Measurements from ENCODE around the gene GAS2L3. TPM values are rescaled to one million over a fixed set of nuclear protein-coding genes. Genes with fewer than 3 reads are reported as not detected.
"Not testable (repeated sequence)": the region's sequence is repeated elsewhere in the genome, so short reads cannot be mapped to it uniquely, and the experiment has no call there.

GAS2L3 gene
- total RNA-seq, 3 donors from 2014 or later = 2.3 to 7.0 (median 5.9) TPM

GRCh38 chr12:100554608-100555077, 18.8 kb upstream of the GAS2L3 start:
- Histone ChIP-seq H3K4me3 (no peak overlapping the region), H3K4me1 (no peaks in the 10 kb centered on the region), H3K9me3 (no peaks in the 10 kb centered on the region), H3K27me3 (no peaks in the 10 kb centered on the region), H3K36me3 (no peaks in the 10 kb centered on the region), H3K27ac (no peak overlapping the region)
- intact Hi-C loops (cut with DNase I; ENCODE audit: low total_unique reads) = no loop called here
- no peak for DNase-seq (ENCODE audit: low spot score in 2 of 2)
- TF ChIP-seq POLR2AphosphoS5 (IDR thresholded peaks at IDR 0.05) (no peak), POLR2A (IDR thresholded peaks at IDR 0.05) (no peak), CTCF (IDR thresholded peaks at IDR 0.05) (peak; percentile 80 to 91 (median 91))

- TF ChIP-seq POLR2A (IDR thresholded peaks at IDR 0.05) (no peak), POLR2AphosphoS5 (IDR thresholded peaks at IDR 0.05) (no peak), CTCF (IDR thresholded peaks at IDR 0.05) (no peak)
- Histone ChIP-seq H3K27me3 (no peaks in the 10 kb centered on the region), H3K36me3 (no peaks in the 10 kb centered on the region), H3K4me3 (no peak overlapping the region), H3K4me1 (no peaks in the 10 kb centered on the region), H3K27ac (no peak overlapping the region), H3K9me3 (no peaks in the 10 kb centered on the region)
- intact Hi-C loops (cut with DNase I; ENCODE audit: low total_unique reads) = no loop called here
- DNase-seq (ENCODE audit: low spot score in 2 of 2) = no peak
Observed at GRCh38 chr12:100555722-100556121, 17.8 kb upstream of the GAS2L3 start.

- no peak overlapping the region for H3K27ac ChIP-seq
- H3K4me3 ChIP-seq = no peak overlapping the region
- no peak for DNase-seq (ENCODE audit: low spot score in 2 of 2)
- no peaks in the 10 kb centered on the region for H3K4me1 ChIP-seq
- no peaks in the 10 kb centered on the region for H3K9me3 ChIP-seq
- TF ChIP-seq CTCF (IDR thresholded peaks at IDR 0.05) = no peak
- no peak for TF ChIP-seq POLR2AphosphoS5 (IDR thresholded peaks at IDR 0.05)
- no peak for TF ChIP-seq POLR2A (IDR thresholded peaks at IDR 0.05)
- H3K27me3 ChIP-seq = no peaks in the 10 kb centered on the region
- intact Hi-C loops (cut with DNase I; ENCODE audit: low total_unique reads) = no loop called here
- no peaks in the 10 kb centered on the region for H3K36me3 ChIP-seq
Observed at GRCh38 chr12:100557357-100557756, 16.1 kb upstream of the GAS2L3 start.

GRCh38 chr12:100559261-100559660, 14.2 kb upstream of the GAS2L3 start:
- H3K27me3 ChIP-seq; H3K27ac ChIP-seq; H3K36me3 ChIP-seq; H3K4me3 ChIP-seq; intact Hi-C loops (cut with DNase I; ENCODE audit: low total_unique reads); DNase-seq (ENCODE audit: low spot score in 2 of 2); H3K4me1 ChIP-seq; H3K9me3 ChIP-seq: not testable (repeated sequence)

GRCh38 chr12:100564090-100564489, 9.4 kb upstream of the GAS2L3 start:
- Histone ChIP-seq H3K9me3 (no peaks in the 10 kb centered on the region), H3K27ac (no peak overlapping the region), H3K4me1 (no peaks in the 10 kb centered on the region), H3K4me3 (no peak overlapping the region), H3K36me3 (no peaks in the 10 kb centered on the region), H3K27me3 (no peaks in the 10 kb centered on the region)
- no peak for TF ChIP-seq POLR2A (IDR thresholded peaks at IDR 0.05)
- intact Hi-C loops (cut with DNase I; ENCODE audit: low total_unique reads) = no loop called here
- DNase-seq (ENCODE audit: low spot score in 2 of 2) = no peak

- no peaks in the 10 kb centered on the region for H3K27me3 ChIP-seq
- no peaks in the 10 kb centered on the region for H3K4me1 ChIP-seq
- intact Hi-C loops (cut with DNase I; ENCODE audit: low total_unique reads) = no loop called here
- no peak overlapping the region for H3K27ac ChIP-seq
- H3K4me3 ChIP-seq = no peak overlapping the region
- DNase-seq (ENCODE audit: low spot score in 2 of 2) = no peak
- TF ChIP-seq POLR2A (IDR thresholded peaks at IDR 0.05) (no peak), POLR2AphosphoS5 (IDR thresholded peaks at IDR 0.05) (no peak), CTCF (IDR thresholded peaks at IDR 0.05) (no peak)
- no peaks in the 10 kb centered on the region for H3K9me3 ChIP-seq
- H3K36me3 ChIP-seq = no peaks in the 10 kb centered on the region
Observed at GRCh38 chr12:100564905-100565467, 8.5 kb upstream of the GAS2L3 start.
